Adrenal gland (tissue), 5 donors: ENCODE data around the gene ATP13A4.

Source experiments
- POLR2A ChIP-seq, 2 donors: fragments of 450-650 bp; IDR thresholded peaks; one replicate each; pipeline ENCODE4 v1.6.1; 2017; ENCODE audit warnings: antibody characterized with exemption in 2 of 2, mild to moderate bottlenecking in 2 of 2, moderate library complexity in 1 of 2
- TF ChIP-seq, protein P1 (sequence below), 6 experiments: fragments of 450-650 bp in 4 of 6; fragments of 200-600 bp in 2 of 6; sonication (generic) in 1 of 6; IDR thresholded peaks; 1 replicate in 5 of 6; 2 replicates in 1 of 6; pipeline versions ENCODE4 v1.5.1 to v1.8.0; 2016 to 2021; ENCODE audit warnings: antibody characterized with exemption in 6 of 6, mild to moderate bottlenecking in 2 of 6, moderate library complexity in 1 of 6
- donor health status: DM: no; HTN: no; CAD: no.

DNA sequence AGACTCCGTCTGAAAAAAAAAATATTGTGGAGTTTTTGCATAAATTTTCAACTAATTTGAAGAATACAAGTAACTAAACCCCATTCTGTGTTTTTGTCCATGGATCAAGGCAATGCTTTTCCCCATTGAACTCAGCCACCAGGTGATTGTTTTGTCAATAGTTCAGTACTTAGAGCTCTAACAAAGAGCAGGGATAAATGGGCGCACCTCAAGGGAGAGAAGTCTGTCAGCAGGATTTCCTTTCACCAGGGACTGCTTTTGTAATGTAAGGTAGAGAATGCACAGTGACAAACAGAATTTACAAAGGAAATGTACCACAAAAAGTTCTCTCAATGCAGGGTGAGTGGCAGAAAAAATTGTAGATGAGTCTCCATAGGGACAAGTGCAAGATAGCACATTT, 165.4 kb downstream of the ATP13A4 start:
- no peak for TF ChIP-seq POLR2A (IDR thresholded peaks at IDR 0.05)
- TF ChIP-seq, protein P1, sequence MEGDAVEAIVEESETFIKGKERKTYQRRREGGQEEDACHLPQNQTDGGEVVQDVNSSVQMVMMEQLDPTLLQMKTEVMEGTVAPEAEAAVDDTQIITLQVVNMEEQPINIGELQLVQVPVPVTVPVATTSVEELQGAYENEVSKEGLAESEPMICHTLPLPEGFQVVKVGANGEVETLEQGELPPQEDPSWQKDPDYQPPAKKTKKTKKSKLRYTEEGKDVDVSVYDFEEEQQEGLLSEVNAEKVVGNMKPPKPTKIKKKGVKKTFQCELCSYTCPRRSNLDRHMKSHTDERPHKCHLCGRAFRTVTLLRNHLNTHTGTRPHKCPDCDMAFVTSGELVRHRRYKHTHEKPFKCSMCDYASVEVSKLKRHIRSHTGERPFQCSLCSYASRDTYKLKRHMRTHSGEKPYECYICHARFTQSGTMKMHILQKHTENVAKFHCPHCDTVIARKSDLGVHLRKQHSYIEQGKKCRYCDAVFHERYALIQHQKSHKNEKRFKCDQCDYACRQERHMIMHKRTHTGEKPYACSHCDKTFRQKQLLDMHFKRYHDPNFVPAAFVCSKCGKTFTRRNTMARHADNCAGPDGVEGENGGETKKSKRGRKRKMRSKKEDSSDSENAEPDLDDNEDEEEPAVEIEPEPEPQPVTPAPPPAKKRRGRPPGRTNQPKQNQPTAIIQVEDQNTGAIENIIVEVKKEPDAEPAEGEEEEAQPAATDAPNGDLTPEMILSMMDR (IDR thresholded peaks at IDR 0.05) = no peak
